Endothelial cell of umbilical vein (primary cell): ENCODE results near the gene LCN9.

ENCODE experiments used
- CTCF ChIP-seq, 2 donors: IDR thresholded peaks; 1 replicate in 1 of 2; 2 replicates in 1 of 2; pipeline ENCODE4 v1.5.1; 2011; ENCODE audit warnings: low read length in 2 of 2, mild to moderate bottlenecking in 2 of 2, moderate library complexity in 2 of 2, control low read depth in 1 of 2, inconsistent platforms in 1 of 2, low read depth in 1 of 2; ENCODE audit not compliant: insufficient read depth in 1 of 2; ENCODE audit errors: extremely low read depth in 1 of 2
- EZH2 ChIP-seq: IDR thresholded peaks from 2 replicates; pipeline ENCODE4 v1.6.1; 2012; ENCODE audit warnings: borderline replicate concordance, low read depth, mild to moderate bottlenecking, moderate library complexity, low read length, inconsistent platforms; ENCODE audit not compliant: severe bottlenecking
- POLR2A ChIP-seq: IDR thresholded peaks from 2 replicates; pipeline ENCODE4 v1.6.1; 2012; ENCODE audit warnings: low read depth, mild to moderate bottlenecking, control low read depth, low read length
- POLR2AphosphoS5 ChIP-seq: IDR thresholded peaks from 2 replicates; pipeline ENCODE4 v1.6.1; 2012; ENCODE audit warnings: low read depth, mild to moderate bottlenecking, control low read depth, low read length, moderate library complexity; ENCODE audit not compliant: insufficient read depth

GRCh38 chr9:135655317-135655716 lies 7.8 kb upstream of the LCN9 start:
- TF ChIP-seq CTCF (IDR thresholded peaks at IDR 0.05; ENCODE audit: extremely low read depth in 1 of 2, insufficient read depth in 1 of 2, low read depth in 1 of 2, low read length in 2 of 2) (no peak), POLR2AphosphoS5 (no peak), POLR2A (no peak), EZH2 (no peak)
